ENCODE data around the gene IMMP2L.

Gene IMMP2L

GRCh38 chr7:110647266-110647665 is 915.0 kb downstream of the IMMP2L start:
- H4K20me1 ChIP-seq (ENCODE audit: low read depth, low read length): no peaks in the 10 kb centered on the region
- H3K9ac ChIP-seq (ENCODE audit: low read length): no peak overlapping the region
- H3K79me2 ChIP-seq (ENCODE audit: insufficient read depth, low read length): no peaks in the 10 kb centered on the region
- H2AFZ ChIP-seq (ENCODE audit: low read depth, low read length, severe bottlenecking): no peak overlapping the region
- no peak overlapping the region for H3K27ac ChIP-seq (ENCODE audit: low read depth, low read length)
- H3F3A ChIP-seq (ENCODE audit: insufficient read depth): no peaks in the 10 kb centered on the region
- H3K36me3 ChIP-seq (ENCODE audit: low read length): no peaks in the 10 kb centered on the region
- H3K9me3 ChIP-seq (ENCODE audit: insufficient read depth, low read length): no peaks in the 10 kb centered on the region
- TF ChIP-seq CTCF (IDR thresholded peaks at IDR 0.05; ENCODE audit: insufficient read depth, low read length, poor library complexity, severe bottlenecking): no peak
- TF ChIP-seq EZH2phosphoT487 (conservative IDR thresholded peaks at IDR 0.05; ENCODE audit: low read length): no peak
- H3K9me2 ChIP-seq (replicated peaks; ENCODE audit: insufficient read depth, low read length): no peaks in the 10 kb centered on the region
- no peaks in the 10 kb centered on the region for H3K27me3 ChIP-seq (ENCODE audit: low read length)
- no peak overlapping the region for H3K4me3 ChIP-seq (ENCODE audit: insufficient read depth, low read length, poor library complexity, severe bottlenecking)
- H3K4me2 ChIP-seq (ENCODE audit: low read depth, low read length, poor library complexity, severe bottlenecking): no peak overlapping the region

- no peak overlapping the region for H2AFZ ChIP-seq (ENCODE audit: low read depth, low read length, severe bottlenecking)
- H3K79me2 ChIP-seq (ENCODE audit: insufficient read depth, low read length): no peaks in the 10 kb centered on the region
- TF ChIP-seq CTCF (IDR thresholded peaks at IDR 0.05; ENCODE audit: insufficient read depth, low read length, poor library complexity, severe bottlenecking) (no peak), EZH2phosphoT487 (conservative IDR thresholded peaks at IDR 0.05; ENCODE audit: low read length) (no peak)
- H3K4me3 ChIP-seq (ENCODE audit: insufficient read depth, low read length, poor library complexity, severe bottlenecking): no peak overlapping the region
- no peak overlapping the region for H3K9ac ChIP-seq (ENCODE audit: low read length)
- no peaks in the 10 kb centered on the region for H3K36me3 ChIP-seq (ENCODE audit: low read length)
- no peaks in the 10 kb centered on the region for H3K27me3 ChIP-seq (ENCODE audit: low read length)
- H3K9me3 ChIP-seq (ENCODE audit: insufficient read depth, low read length): no peaks in the 10 kb centered on the region
- H3K27ac ChIP-seq (ENCODE audit: low read depth, low read length): no peak overlapping the region
- no peak overlapping the region for H3K4me2 ChIP-seq (ENCODE audit: low read depth, low read length, poor library complexity, severe bottlenecking)
- H4K20me1 ChIP-seq (ENCODE audit: low read depth, low read length): no peaks in the 10 kb centered on the region
- H3F3A ChIP-seq (ENCODE audit: insufficient read depth): no peaks in the 10 kb centered on the region
- H3K9me2 ChIP-seq (replicated peaks; ENCODE audit: insufficient read depth, low read length): no peaks in the 10 kb centered on the region
Observed at GRCh38 chr7:110646804-110647203, 915.5 kb downstream of the IMMP2L start.

- Histone ChIP-seq H3F3A (ENCODE audit: insufficient read depth) (no peaks in the 10 kb centered on the region), H3K4me2 (ENCODE audit: low read depth, low read length, poor library complexity, severe bottlenecking) (no peak overlapping the region), H3K27ac (ENCODE audit: low read depth, low read length) (no peak overlapping the region), H2AFZ (ENCODE audit: low read depth, low read length, severe bottlenecking) (no peak overlapping the region), H3K9ac (ENCODE audit: low read length) (no peak overlapping the region), H3K27me3 (ENCODE audit: low read length) (no peaks in the 10 kb centered on the region), H3K36me3 (ENCODE audit: low read length) (no peaks in the 10 kb centered on the region), H4K20me1 (ENCODE audit: low read depth, low read length) (no peaks in the 10 kb centered on the region), H3K79me2 (ENCODE audit: insufficient read depth, low read length) (no peaks in the 10 kb centered on the region), H3K4me3 (ENCODE audit: insufficient read depth, low read length, poor library complexity, severe bottlenecking) (no peak overlapping the region), H3K9me2 (replicated peaks; ENCODE audit: insufficient read depth, low read length) (no peaks in the 10 kb centered on the region), H3K9me3 (ENCODE audit: insufficient read depth, low read length) (no peaks in the 10 kb centered on the region)
- TF ChIP-seq EZH2phosphoT487 (conservative IDR thresholded peaks at IDR 0.05; ENCODE audit: low read length): no peak
- TF ChIP-seq CTCF (IDR thresholded peaks at IDR 0.05; ENCODE audit: insufficient read depth, low read length, poor library complexity, severe bottlenecking): no peak
Observed at GRCh38 chr7:110645616-110646015, 916.7 kb downstream of the IMMP2L start.

Measured in SU-DHL-6 (cell line).